A549 (cell line): ENCODE data around the gene SLC25A25. TPM values are rescaled to one million over a fixed set of nuclear protein-coding genes. Genes with fewer than 3 reads are reported as not detected.

Experiments
- ATAC-seq, 2 experiments: fragments of 200-7000 bp in 1 of 2; fragments of >200 bp in 1 of 2; cut with Nextera tagmentation in 1 of 2; cut with Tn5 transposase in 1 of 2; 3 replicates each; pipeline versions ENCODE4 v1.8.0 to v1.9.1; 2018 to 2020; ENCODE audit warnings: mild to moderate bottlenecking in 1 of 2, moderate library complexity in 1 of 2
- CTCF ChIA-PET: fragments of 300-600 bp; sonication (Branson Sonifier 250); formaldehyde crosslinking; extraction: SDS; loops from one replicate; lab custom pipeline; 2021; ENCODE audit warnings: antibody characterized with exemption, inconsistent platforms; lab: Yijun Ruan, JAX
- POLR2A ChIA-PET: fragments of 350-600 bp; formaldehyde crosslinking; extraction: SDS; loops from one replicate; lab custom pipeline; 2021; ENCODE audit warnings: antibody characterized with exemption, inconsistent platforms; lab: Yijun Ruan, JAX
- DNase-seq, 2 experiments: peaks; one replicate each; pipeline versions ENCODE4 v3.0.0 to v3.0.0-alpha.2; 2011 to 2016; ENCODE audit warnings: low read depth in 1 of 2, low spot score in 1 of 2
- FAIRE-seq: peaks from 2 replicates; lab custom pipeline; 2011; peaks lifted over from hg19 to GRCh38; lab: Jason Lieb, UNC
- H3K27ac ChIP-seq, 2 experiments: fragments of >200 bp; sonication (Bioruptor Twin); formaldehyde crosslinking; 3 replicates each; pipeline ENCODE4 v1.5.1; 2016 to 2017
- H3K4me1 ChIP-seq: fragments of >200 bp; sonication (Bioruptor Twin); formaldehyde crosslinking; 3 replicates; pipeline ENCODE4 v1.6.1; 2016
- H3K4me2 ChIP-seq: fragments of >200 bp; sonication (Bioruptor Twin); formaldehyde crosslinking; 3 replicates; pipeline ENCODE4 v1.6.1; 2016
- H3K4me3 ChIP-seq: fragments of >200 bp; sonication (Bioruptor Twin); formaldehyde crosslinking; 3 replicates; pipeline ENCODE4 v1.5.1; 2016
- H3K9me3 ChIP-seq: fragments of >200 bp; sonication (Bioruptor Twin); formaldehyde crosslinking; 3 replicates; pipeline ENCODE4 v1.6.1; 2016
- ATOH8 ChIP-seq: fragments of 250-450 bp; sonication (Bioruptor Pico); IDR thresholded peaks from 2 replicates; pipeline ENCODE4 v1.5.0; 2020; ENCODE audit warnings: low read depth, mild to moderate bottlenecking, moderate library complexity
- E2F6 ChIP-seq: IDR thresholded peaks from 2 replicates; pipeline ENCODE4 v1.6.1; 2012; ENCODE audit warnings: low read depth, borderline replicate concordance
- EHMT2 ChIP-seq: fragments of 200-600 bp; sonication (generic); IDR thresholded peaks from 2 replicates; pipeline ENCODE4 v1.6.1; 2016; ENCODE audit warnings: antibody characterized with exemption, low read depth, mild to moderate bottlenecking, moderate library complexity
- ESRRA ChIP-seq: fragments of 150-350 bp; IDR thresholded peaks from 2 replicates; pipeline ENCODE4 v1.6.1; 2014; ENCODE audit warnings: mild to moderate bottlenecking, low read length, borderline replicate concordance
- POLR2A ChIP-seq: IDR thresholded peaks from 2 replicates; pipeline ENCODE4 v1.6.1; 2012; ENCODE audit warnings: mild to moderate bottlenecking, low read length
- RAD21 ChIP-seq, 2 experiments: fragments of >200 bp in 1 of 2; sonication (Bioruptor Twin) in 1 of 2; formaldehyde crosslinking in 1 of 2; IDR thresholded peaks in 1 of 2; conservative IDR thresholded peaks in 1 of 2; 2 replicates in 1 of 2; 3 replicates in 1 of 2; pipeline ENCODE4 v1.6.1; 2012 to 2018; ENCODE audit warnings: inconsistent platforms in 1 of 2
- RCOR1 ChIP-seq: fragments of 150-350 bp; IDR thresholded peaks from 2 replicates; pipeline ENCODE4 v1.6.1; 2014; ENCODE audit warnings: antibody characterized with exemption, low read length, low read depth
- RFX5 ChIP-seq: fragments of 450-650 bp; IDR thresholded peaks from 2 replicates; pipeline ENCODE4 v1.7.1; 2014; ENCODE audit warnings: antibody characterized with exemption, mild to moderate bottlenecking, moderate library complexity
- ZC3H11A ChIP-seq: fragments of 450-650 bp; IDR thresholded peaks from 2 replicates; pipeline ENCODE4 v1.6.1; 2014; ENCODE audit warnings: antibody characterized with exemption, mild to moderate bottlenecking
- ZNF302 ChIP-seq: fragments of 250-450 bp; sonication (Bioruptor Pico); IDR thresholded peaks from 2 replicates; pipeline ENCODE4 v1.9.0; 2021; ENCODE audit warnings: inconsistent platforms, mild to moderate bottlenecking, moderate library complexity
- ZSCAN20 ChIP-seq: fragments of 250-450 bp; sonication (Bioruptor Pico); IDR thresholded peaks from 2 replicates; pipeline ENCODE4 v1.8.0; 2022; ENCODE audit warnings: mild to moderate bottlenecking, moderate library complexity
- WGBS: methylation state at CpG from one replicate; pipeline ENCODE4 v1.1.6; 2017; ENCODE audit errors: missing lambda C conversion rate; 5-methylcytosine and 5-hydroxymethylcytosine counted together
- polyA plus RNA-seq, 4 experiments: library from polyadenylated mRNA; depleted of rRNA in 3 of 4; stranded (reverse); fragments of >200 nt; fragmentation: RNase III in 1 of 4; extraction: RNeasy Plus Mini Kit Qiagen cat#74134 plus additional on column Dnase treatment in 1 of 4; gene quantifications; 2 replicates in 3 of 4; 3 replicates in 1 of 4; pipeline ENCODE4 v1.2.3, GENCODE V29; 2011 to 2017
- TF ChIP-seq, protein P1 (sequence below): fragments of 150-350 bp; IDR thresholded peaks from 2 replicates; pipeline ENCODE4 v1.6.1; 2014; ENCODE audit warnings: low read depth, mild to moderate bottlenecking, low read length
- TF ChIP-seq, protein P2 (sequence below): fragments of 200-600 bp; sonication (generic); IDR thresholded peaks from 2 replicates; pipeline ENCODE4 v1.6.1; 2016; ENCODE audit warnings: antibody characterized with exemption, mild to moderate bottlenecking, moderate library complexity

The SLC25A25 gene
- polyA plus RNA-seq, 2 of the 4 experiments (the other 2 are of a cell fraction): 7.0 TPM

DNA sequence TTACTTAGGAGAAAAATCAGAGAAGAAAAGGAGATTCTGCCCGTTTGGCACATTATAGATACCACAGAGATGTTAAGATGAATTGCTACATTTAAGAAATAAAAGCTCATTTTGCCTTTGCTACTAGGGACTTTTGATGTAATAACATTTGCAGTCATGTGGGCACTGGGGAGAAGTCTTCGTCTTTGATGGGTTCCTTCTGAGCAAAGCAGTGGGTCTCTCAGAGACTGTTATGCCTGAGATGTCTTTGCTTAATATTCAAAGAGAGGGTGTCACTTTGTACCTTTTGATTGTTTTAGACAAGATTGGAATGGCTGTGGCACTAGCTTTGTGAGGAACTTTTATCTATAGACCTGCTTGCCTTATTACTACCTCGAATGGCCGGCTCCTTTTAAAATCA, 25.0 kb downstream of the SLC25A25 start (continued):
- TF ChIP-seq RAD21 (conservative IDR thresholded peaks at IDR 0.05 in 1 of 2, IDR thresholded peaks at IDR 0.05 in 1 of 2) (no peak), ESRRA (no peak)

GRCh38 chr9:128094166-128094949, 26.3 kb downstream of the SLC25A25 start:
- Histone ChIP-seq H3K27ac (peak overlapping the region; percentile 20 to 68; a peak in 4 of 6 replicates), H3K4me2 (peak overlapping the region; percentile 50), H3K4me3 (no peak overlapping the region), H3K4me1 (peaks cover 35% of the 10 kb centered on the region), H3K9me3 (no peaks in the 10 kb centered on the region)
- POLR2A ChIA-PET: interaction anchor here (0.7 to 1.3 kb wide), 6 partner anchors 9 to 360 kb away, joined by 3 to 5 read pairs (median 3); no protein-coding TSS in a partner anchor
- DNase-seq: peak; percentile 94
- TF ChIP-seq E2F6 (no peak), ZC3H11A (no peak), RFX5 (peak; percentile 71; the same call in 1 of the 2 replicates), POLR2A (no peak)
- TF ChIP-seq, protein P1, sequence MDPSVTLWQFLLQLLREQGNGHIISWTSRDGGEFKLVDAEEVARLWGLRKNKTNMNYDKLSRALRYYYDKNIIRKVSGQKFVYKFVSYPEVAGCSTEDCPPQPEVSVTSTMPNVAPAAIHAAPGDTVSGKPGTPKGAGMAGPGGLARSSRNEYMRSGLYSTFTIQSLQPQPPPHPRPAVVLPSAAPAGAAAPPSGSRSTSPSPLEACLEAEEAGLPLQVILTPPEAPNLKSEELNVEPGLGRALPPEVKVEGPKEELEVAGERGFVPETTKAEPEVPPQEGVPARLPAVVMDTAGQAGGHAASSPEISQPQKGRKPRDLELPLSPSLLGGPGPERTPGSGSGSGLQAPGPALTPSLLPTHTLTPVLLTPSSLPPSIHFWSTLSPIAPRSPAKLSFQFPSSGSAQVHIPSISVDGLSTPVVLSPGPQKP: no peak
- WGBS: 26% methylated on average over 8 of the region's 8 CpGs
- CTCF ChIA-PET: interaction anchor here (0.8 to 19.6 kb wide), 10 partner anchors 8 to 152 kb away, joined by 3 to 290 read pairs (median 4); no protein-coding TSS in a partner anchor
- ATAC-seq: peak; percentile 75 to 83
- FAIRE-seq: no peak

DNA sequence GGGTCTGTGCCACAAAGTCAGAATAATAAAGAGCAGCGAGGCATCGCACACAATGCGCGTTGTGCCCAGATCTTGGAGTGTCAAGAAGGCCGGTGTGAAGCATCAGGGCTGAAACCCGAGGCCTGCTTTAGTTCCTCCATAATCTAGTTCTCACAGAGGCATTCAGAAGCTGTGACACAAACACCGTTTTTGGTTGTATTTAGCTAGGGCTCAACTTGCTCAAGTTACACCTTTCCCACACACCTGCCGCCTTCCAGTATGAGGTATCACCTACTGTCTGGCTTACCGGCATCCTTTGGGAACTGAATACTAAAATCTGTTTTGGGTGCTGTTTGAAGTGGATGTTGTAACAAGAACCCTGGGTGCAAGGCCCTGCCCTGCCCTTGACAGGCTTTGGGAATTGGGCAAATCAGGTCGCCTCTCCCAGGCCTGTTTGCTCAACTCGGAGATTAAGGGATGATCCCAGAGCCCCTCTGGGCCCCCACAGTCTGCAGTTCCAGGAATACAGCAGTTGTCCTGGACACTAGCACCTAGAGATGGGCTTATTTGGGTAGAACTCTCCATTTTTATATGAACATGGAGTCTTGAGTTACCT, 27.0 kb downstream of the SLC25A25 start:
- no peak for DNase-seq
- Histone ChIP-seq H3K4me1 (peaks cover 42% of the 10 kb centered on the region), H3K9me3 (no peaks in the 10 kb centered on the region), H3K27ac (peak overlapping the region; percentile 20 to 62; a peak in 3 of 6 replicates), H3K4me3 (no peak overlapping the region), H3K4me2 (peak overlapping the region; percentile 50)
- ATAC-seq: no peak
- POLR2A ChIA-PET: interaction anchor here (1.0 to 1.3 kb wide), 2 partner anchors 33 to 127 kb away, joined by 3 read pairs; no protein-coding TSS in a partner anchor
- 91% methylated on average over 11 of the region's 11 CpGs for WGBS
- CTCF ChIA-PET: interaction anchor here (0.6 to 19.6 kb wide), 8 partner anchors 9 to 225 kb away, joined by 3 to 290 read pairs (median 4); no protein-coding TSS in a partner anchor
- TF ChIP-seq ATOH8 (CRISPR knock-in tag) (no peak), RFX5 (no peak), ZNF302 (no peak), ZSCAN20 (CRISPR knock-in tag) (no peak), EHMT2 (no peak), RCOR1 (no peak)
- TF ChIP-seq, protein P2, sequence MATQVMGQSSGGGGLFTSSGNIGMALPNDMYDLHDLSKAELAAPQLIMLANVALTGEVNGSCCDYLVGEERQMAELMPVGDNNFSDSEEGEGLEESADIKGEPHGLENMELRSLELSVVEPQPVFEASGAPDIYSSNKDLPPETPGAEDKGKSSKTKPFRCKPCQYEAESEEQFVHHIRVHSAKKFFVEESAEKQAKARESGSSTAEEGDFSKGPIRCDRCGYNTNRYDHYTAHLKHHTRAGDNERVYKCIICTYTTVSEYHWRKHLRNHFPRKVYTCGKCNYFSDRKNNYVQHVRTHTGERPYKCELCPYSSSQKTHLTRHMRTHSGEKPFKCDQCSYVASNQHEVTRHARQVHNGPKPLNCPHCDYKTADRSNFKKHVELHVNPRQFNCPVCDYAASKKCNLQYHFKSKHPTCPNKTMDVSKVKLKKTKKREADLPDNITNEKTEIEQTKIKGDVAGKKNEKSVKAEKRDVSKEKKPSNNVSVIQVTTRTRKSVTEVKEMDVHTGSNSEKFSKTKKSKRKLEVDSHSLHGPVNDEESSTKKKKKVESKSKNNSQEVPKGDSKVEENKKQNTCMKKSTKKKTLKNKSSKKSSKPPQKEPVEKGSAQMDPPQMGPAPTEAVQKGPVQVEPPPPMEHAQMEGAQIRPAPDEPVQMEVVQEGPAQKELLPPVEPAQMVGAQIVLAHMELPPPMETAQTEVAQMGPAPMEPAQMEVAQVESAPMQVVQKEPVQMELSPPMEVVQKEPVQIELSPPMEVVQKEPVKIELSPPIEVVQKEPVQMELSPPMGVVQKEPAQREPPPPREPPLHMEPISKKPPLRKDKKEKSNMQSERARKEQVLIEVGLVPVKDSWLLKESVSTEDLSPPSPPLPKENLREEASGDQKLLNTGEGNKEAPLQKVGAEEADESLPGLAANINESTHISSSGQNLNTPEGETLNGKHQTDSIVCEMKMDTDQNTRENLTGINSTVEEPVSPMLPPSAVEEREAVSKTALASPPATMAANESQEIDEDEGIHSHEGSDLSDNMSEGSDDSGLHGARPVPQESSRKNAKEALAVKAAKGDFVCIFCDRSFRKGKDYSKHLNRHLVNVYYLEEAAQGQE: no peak
- FAIRE-seq: no peak
